Upper lobe of left lung (tissue), 6 donors: ENCODE measurements around the gene LEMD1. TPM values are rescaled to one million over a fixed set of nuclear protein-coding genes. Genes with fewer than 3 reads are reported as not detected.
"Not testable (repeated sequence)": the region's sequence is repeated elsewhere in the genome, so short reads cannot be mapped to it uniquely, and the experiment has no call there.

ENCODE experiments used
- ATAC-seq, 2 donors: fragments of 200-7000 bp; cut with Tn5 transposase; one replicate each; pipeline ENCODE4 v1.9.1; 2022; ENCODE audit warnings: mild to moderate bottlenecking in 2 of 2, moderate library complexity in 2 of 2; ENCODE audit not compliant: low FRiP score in 2 of 2
- DNase-seq, 2 donors: peaks; one replicate each; pipeline ENCODE4 v3.0.0-alpha.2; 2019 to 2020
- H3K27ac ChIP-seq, 4 donors: fragments of 200-600 bp; sonication (generic); one replicate each; pipeline ENCODE4 v1.5.1; 2016 to 2019
- H3K27me3 ChIP-seq, 4 donors: fragments of 200-600 bp; sonication (generic); one replicate each; pipeline ENCODE4 v1.5.1; 2017 to 2019
- H3K36me3 ChIP-seq, 4 donors: fragments of 200-600 bp; sonication (generic); one replicate each; pipeline ENCODE4 v1.5.1; 2016 to 2019
- H3K4me1 ChIP-seq, 4 donors: fragments of 200-600 bp; sonication (generic); one replicate each; pipeline ENCODE4 v1.5.1; 2018 to 2019
- H3K4me3 ChIP-seq, 4 donors: fragments of 200-600 bp; sonication (generic); one replicate each; pipeline ENCODE4 v1.5.1; 2017 to 2019; ENCODE audit warnings: mild to moderate bottlenecking in 2 of 4, moderate library complexity in 1 of 4
- H3K9me3 ChIP-seq, 4 donors: fragments of 200-600 bp; sonication (generic); one replicate each; pipeline ENCODE4 v1.5.1; 2018 to 2019
- CTCF ChIP-seq, 6 experiments: fragments of 450-650 bp in 4 of 6; fragments of 200-600 bp in 2 of 6; sonication (generic) in 2 of 6; IDR thresholded peaks; one replicate each; pipeline ENCODE4 v1.5.1; 2016 to 2019; ENCODE audit warnings: antibody characterized with exemption in 6 of 6
- EP300 ChIP-seq, 4 donors: sonication (generic); formaldehyde crosslinking; IDR thresholded peaks; one replicate each; pipeline ENCODE4 v1.5.1; 2017; ENCODE audit warnings: antibody characterized with exemption in 4 of 4, control low read depth in 2 of 4
- POLR2A ChIP-seq, 4 donors: fragments of 450-650 bp; IDR thresholded peaks; one replicate each; pipeline ENCODE4 v1.5.1; 2016 to 2017; ENCODE audit warnings: antibody characterized with exemption in 4 of 4, mild to moderate bottlenecking in 2 of 4
- POLR2AphosphoS5 ChIP-seq, 2 donors: sonication (generic); formaldehyde crosslinking; IDR thresholded peaks; one replicate each; pipeline ENCODE4 v1.5.1; 2017; ENCODE audit warnings: antibody characterized with exemption in 2 of 2
- WGBS, 2 donors: methylation state at CpG; one replicate each; pipeline ENCODE4 v1.1.5; 2017 to 2018; 5-methylcytosine and 5-hydroxymethylcytosine counted together
- total RNA-seq, 6 donors: library from RNA; depleted of rRNA in 4 of 6; stranded (reverse); fragments of >200 nt in 4 of 6; gene quantifications; one replicate each; pipeline versions ENCODE4 v1.1.0 to v1.2.1, GENCODE V29; 2016 to 2021
- donor health status: DM: no; HTN: no; CAD: no; lungs with moderate emphysema.
- donor health status: DM: no; HTN: yes; CAD: no; lungs with severe emphysema.

LEMD1 gene
- total RNA-seq, 6 donors from 2014 or later = 1.1 to 14.7 (median 1.7) TPM; not detected in 2

DNA sequence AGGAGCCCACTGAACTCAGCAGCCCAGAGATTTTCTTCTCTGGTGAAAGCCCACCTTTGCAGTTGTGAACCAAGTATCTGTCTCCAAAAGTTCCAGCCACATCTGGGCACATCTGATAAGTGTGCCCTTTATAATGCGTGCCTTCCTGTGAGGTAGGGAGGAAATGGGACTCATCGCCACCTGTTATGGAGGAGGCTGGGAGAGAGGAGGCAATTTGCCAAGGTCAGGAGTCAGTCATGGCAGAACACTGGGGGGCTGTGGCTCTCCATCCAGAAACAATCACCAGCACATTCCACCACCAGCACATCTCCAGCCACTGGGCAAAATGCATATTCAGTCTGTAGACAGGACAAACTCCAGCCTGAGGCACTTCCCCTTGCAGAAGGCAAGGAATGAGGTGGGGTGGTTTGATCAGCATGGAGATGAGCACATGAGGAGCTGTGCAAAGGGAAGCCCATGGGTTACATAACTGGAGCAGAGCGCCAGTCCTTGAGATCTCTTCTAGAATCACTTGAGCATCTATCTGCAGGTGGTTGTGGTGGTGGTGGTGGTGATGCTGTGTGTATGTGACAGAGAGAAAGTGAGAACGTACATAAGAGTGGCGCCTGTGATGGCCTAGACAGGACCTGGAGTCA, 15.0 kb upstream of the LEMD1 start:
- 75 to 86% methylated on average over 5 of the region's 5 CpGs for WGBS, 2 donors
- DNase-seq (peak in 1 of 2 donors; percentile 19), ATAC-seq (no peak)
- Histone ChIP-seq H3K27me3 (no peaks in the 10 kb centered on the region), H3K27ac (no peak overlapping the region), H3K4me1 (peaks cover 31 to 39% (median 35%) of the 10 kb centered on the region in 4 donors), H3K4me3 (no peak overlapping the region), H3K36me3 (no peaks in the 10 kb centered on the region), H3K9me3 (no peaks in the 10 kb centered on the region)
- no peak for TF ChIP-seq EP300 (IDR thresholded peaks at IDR 0.05)
- no peak for TF ChIP-seq CTCF (IDR thresholded peaks at IDR 0.05)
- no peak for TF ChIP-seq POLR2AphosphoS5 (IDR thresholded peaks at IDR 0.05)
- no peak for TF ChIP-seq POLR2A (IDR thresholded peaks at IDR 0.05)

DNA sequence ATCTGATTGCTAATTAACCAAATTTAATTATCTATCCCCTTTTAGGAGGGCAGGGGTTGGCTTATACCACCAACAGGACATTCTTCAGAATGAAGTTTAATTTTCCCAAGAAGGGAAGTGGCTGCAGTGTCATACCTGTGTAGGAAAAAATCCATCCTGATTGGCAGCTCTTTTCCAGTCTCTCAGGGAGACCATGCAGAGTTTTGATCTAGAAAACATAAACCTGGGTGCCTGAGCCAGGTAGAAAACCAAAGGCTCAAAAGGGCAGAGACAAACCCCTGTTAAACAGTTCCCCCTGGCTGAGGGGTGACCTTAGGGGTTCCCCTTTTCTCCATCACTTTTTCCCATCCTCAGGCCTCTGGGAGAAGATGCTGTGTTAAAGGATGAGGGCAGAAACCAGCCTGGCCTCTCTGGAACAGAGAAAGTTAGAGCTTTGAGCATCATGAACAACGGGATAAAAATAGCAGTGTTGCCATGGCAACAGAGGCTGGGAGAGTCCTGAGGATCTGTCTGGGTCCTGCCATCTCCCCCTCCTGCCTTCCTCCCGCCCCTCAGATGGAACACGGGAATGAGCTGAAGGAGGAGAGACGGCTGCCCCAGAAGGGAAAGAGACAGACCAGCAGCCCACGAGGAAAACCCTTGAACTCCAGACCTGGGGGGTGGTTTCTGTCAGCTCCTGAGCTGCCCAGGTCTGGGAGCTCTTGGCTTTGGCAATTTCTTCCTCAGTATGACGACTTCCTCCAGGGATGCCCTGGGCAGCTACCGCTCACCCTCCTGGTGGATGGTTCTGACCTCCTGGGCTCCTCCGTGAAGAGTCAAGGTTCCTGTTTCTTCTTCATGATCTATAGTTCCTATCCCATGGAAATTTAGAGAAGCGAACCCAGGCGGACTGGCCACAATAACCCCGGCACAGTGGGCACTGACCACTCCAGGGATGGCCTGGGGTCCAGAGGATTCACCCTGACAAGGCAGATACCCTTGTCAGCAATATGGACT, 14.0 kb upstream of the LEMD1 start:
- no peaks in the 10 kb centered on the region for H3K27me3 ChIP-seq
- WGBS, 2 donors = 64 to 73% methylated on average over 11 of the region's 11 CpGs
- ATAC-seq = no peak

DNA sequence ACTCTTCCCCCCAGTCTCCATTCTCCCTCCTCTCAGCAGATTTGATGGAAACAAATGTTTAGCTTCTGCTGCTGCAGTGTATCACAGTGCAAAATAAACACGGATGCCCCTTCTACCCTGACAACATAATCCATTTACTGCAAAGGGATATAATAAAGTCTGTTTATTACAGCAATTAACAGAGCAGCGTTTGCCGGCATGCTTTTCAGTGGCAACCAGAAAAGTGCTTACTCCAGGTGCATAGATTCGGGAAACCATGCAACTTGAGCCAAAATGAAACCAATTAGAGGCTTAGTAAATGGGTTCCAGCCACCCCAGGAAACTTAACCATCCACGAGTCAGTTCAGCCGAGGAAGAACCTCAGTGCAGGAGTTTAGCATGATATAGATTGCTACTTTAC, 12.9 kb upstream of the LEMD1 start:
- Histone ChIP-seq H3K4me1 (peaks cover 13 to 26% (median 22%) of the 10 kb centered on the region in 4 donors), H3K27me3 (no peaks in the 10 kb centered on the region), H3K36me3 (no peaks in the 10 kb centered on the region), H3K9me3 (no peaks in the 10 kb centered on the region), H3K4me3 (no peak overlapping the region), H3K27ac (no peak overlapping the region)
- TF ChIP-seq POLR2AphosphoS5 (IDR thresholded peaks at IDR 0.05) (no peak), CTCF (IDR thresholded peaks at IDR 0.05) (no peak), POLR2A (IDR thresholded peaks at IDR 0.05) (no peak), EP300 (IDR thresholded peaks at IDR 0.05) (no peak)
- no peak for ATAC-seq
- no peak for DNase-seq
- WGBS, 2 donors = 81 to 83% methylated on average over 6 of the region's 6 CpGs

More for the DNA sequence above, 14.0 kb upstream of the LEMD1 start:
- Histone ChIP-seq H3K4me3 (no peak overlapping the region), H3K27ac (no peak overlapping the region), H3K36me3 (no peaks in the 10 kb centered on the region), H3K4me1 (peaks cover 24 to 31% (median 26%) of the 10 kb centered on the region in 4 donors), H3K9me3 (no peaks in the 10 kb centered on the region)
- peak in 1 of 2 donors; percentile 14 for DNase-seq
- no peak for TF ChIP-seq POLR2A (IDR thresholded peaks at IDR 0.05)
- no peak for TF ChIP-seq EP300 (IDR thresholded peaks at IDR 0.05)
- TF ChIP-seq CTCF (IDR thresholded peaks at IDR 0.05) = no peak
- TF ChIP-seq POLR2AphosphoS5 (IDR thresholded peaks at IDR 0.05) = no peak

GRCh38 chr1:205432692-205433091, 10.8 kb upstream of the LEMD1 start:
- DNase-seq = peak in 1 of 2 donors; percentile 13
- 80 to 92% methylated on average over 1 of the region's 1 CpG for WGBS, 2 donors
- not testable (repeated sequence) for H3K9me3 ChIP-seq, H3K4me3 ChIP-seq, H3K27ac ChIP-seq, H3K4me1 ChIP-seq, H3K36me3 ChIP-seq, ATAC-seq, H3K27me3 ChIP-seq

- Histone ChIP-seq H3K9me3 (no peaks in the 10 kb centered on the region), H3K27ac (no peak overlapping the region), H3K4me1 (peaks cover 0 to 9% (median 8%) of the 10 kb centered on the region in 4 donors), H3K27me3 (no peaks in the 10 kb centered on the region), H3K4me3 (no peak overlapping the region), H3K36me3 (no peaks in the 10 kb centered on the region)
- no peak for TF ChIP-seq CTCF (IDR thresholded peaks at IDR 0.05)
- TF ChIP-seq POLR2A (IDR thresholded peaks at IDR 0.05) = no peak
- TF ChIP-seq POLR2AphosphoS5 (IDR thresholded peaks at IDR 0.05) = no peak
- no peak for TF ChIP-seq EP300 (IDR thresholded peaks at IDR 0.05)
- ATAC-seq = no peak
- peak in 1 of 2 donors; percentile 15 for DNase-seq
- 74 to 75% methylated on average over 2 of the region's 2 CpGs for WGBS, 2 donors
Observed at GRCh38 chr1:205432116-205432515, 10.3 kb upstream of the LEMD1 start.
